HG03432 (cell line): ENCODE measurements around the gene OAS1.
"Not testable (repeated sequence)": the region's sequence is repeated elsewhere in the genome, so short reads cannot be mapped to it uniquely, and the experiment has no call there.

Experiments
- ATAC-seq: cut with Tn5 transposase; IDR thresholded peaks from one replicate; pipeline ENCODE4 v1.9.1; 2021; ENCODE audit warnings: mild to moderate bottlenecking, moderate library complexity; ENCODE audit not compliant: unreplicated experiment

The OAS1 gene

GRCh38 chr12:112900298-112901145 lies 6.2 kb upstream of the OAS1 start:
- ATAC-seq, result no peak

GRCh38 chr12:112901271-112901670 lies 5.5 kb upstream of the OAS1 start:
- no peak for ATAC-seq

GRCh38 chr12:112904571-112904970 lies 2.2 kb upstream of the OAS1 start:
- no peak for ATAC-seq

GRCh38 chr12:112905451-112906089 lies 1.2 kb upstream of the OAS1 start:
- no peak for ATAC-seq

GRCh38 chr12:112907415-112908157 lies 824 bp downstream of the OAS1 start:
- ATAC-seq, result peak; percentile 47

GRCh38 chr12:112908548-112908947 lies 1.8 kb downstream of the OAS1 start:
- ATAC-seq, result no peak

- no peak for ATAC-seq
These were observed 2.9 kb downstream of the OAS1 start for GRCh38 chr12:112909693-112910092.

GRCh38 chr12:112913038-112913688 lies 6.4 kb downstream of the OAS1 start:
- ATAC-seq, result no peak

- ATAC-seq, result not testable (repeated sequence)
These were observed 7.1 kb downstream of the OAS1 start for GRCh38 chr12:112913888-112914287.

GRCh38 chr12:112916270-112916669 lies 9.5 kb downstream of the OAS1 start:
- no peak for ATAC-seq

- ATAC-seq, result no peak
These were observed 12.4 kb downstream of the OAS1 start for GRCh38 chr12:112919121-112919520.

- ATAC-seq, result peak; percentile 80
These were observed 18.2 kb downstream of the OAS1 start for GRCh38 chr12:112924986-112925385.

- not testable (repeated sequence) for ATAC-seq
These were observed 19.8 kb downstream of the OAS1 start for GRCh38 chr12:112926416-112927033.

- no peak for ATAC-seq
These were observed 20.7 kb downstream of the OAS1 start for GRCh38 chr12:112927475-112927874.

GRCh38 chr12:112927925-112928324 lies 21.2 kb downstream of the OAS1 start:
- no peak for ATAC-seq

GRCh38 chr12:112928978-112929377 lies 22.2 kb downstream of the OAS1 start:
- ATAC-seq, result no peak

GRCh38 chr12:112929715-112930114 lies 23.0 kb downstream of the OAS1 start:
- ATAC-seq, result no peak

GRCh38 chr12:112930350-112930749 lies 23.6 kb downstream of the OAS1 start:
- ATAC-seq, result no peak

- no peak for ATAC-seq
These were observed 25.8 kb downstream of the OAS1 start for GRCh38 chr12:112932485-112933128.

- ATAC-seq, result no peak
These were observed 26.4 kb downstream of the OAS1 start for GRCh38 chr12:112933129-112933505.
